OCI-LY3 (cell line): ENCODE data around the gene HTR1D.

Experiments used
- EZH2phosphoT487 ChIP-seq: fragments of 200-600 bp; shearing (Covaris generic); IDR thresholded peaks from 2 replicates; pipeline ENCODE4 v1.6.1; 2018; ENCODE audit warnings: antibody characterized with exemption, mixed run types, low read depth
- TF ChIP-seq, protein P1 (sequence below): fragments of 200-600, 300-600 bp; sonication (generic); IDR thresholded peaks from 2 replicates; pipeline ENCODE4 v1.5.1; 2014; ENCODE audit warnings: antibody characterized with exemption, low read length, low read depth

DNA sequence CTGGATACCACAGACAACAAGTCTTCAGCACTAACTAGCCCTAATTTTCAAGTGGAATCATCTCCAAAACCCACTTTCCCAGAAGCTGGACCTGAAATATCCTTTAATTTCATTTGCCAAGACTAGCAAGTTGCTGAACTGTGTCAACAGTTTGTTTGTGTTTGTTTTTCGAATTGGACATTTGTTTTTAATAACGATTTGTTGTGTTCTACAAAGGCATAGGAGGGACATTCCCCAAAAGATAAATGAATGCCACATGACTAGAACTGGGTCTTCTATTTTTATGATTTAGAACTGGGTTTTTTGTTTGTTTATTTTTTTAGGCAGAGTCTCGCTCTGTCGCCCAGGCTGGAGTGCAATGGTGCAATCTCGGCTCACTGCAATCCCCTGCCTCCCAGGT lies 66.6 kb downstream of the HTR1D start:
- TF ChIP-seq, protein P1, sequence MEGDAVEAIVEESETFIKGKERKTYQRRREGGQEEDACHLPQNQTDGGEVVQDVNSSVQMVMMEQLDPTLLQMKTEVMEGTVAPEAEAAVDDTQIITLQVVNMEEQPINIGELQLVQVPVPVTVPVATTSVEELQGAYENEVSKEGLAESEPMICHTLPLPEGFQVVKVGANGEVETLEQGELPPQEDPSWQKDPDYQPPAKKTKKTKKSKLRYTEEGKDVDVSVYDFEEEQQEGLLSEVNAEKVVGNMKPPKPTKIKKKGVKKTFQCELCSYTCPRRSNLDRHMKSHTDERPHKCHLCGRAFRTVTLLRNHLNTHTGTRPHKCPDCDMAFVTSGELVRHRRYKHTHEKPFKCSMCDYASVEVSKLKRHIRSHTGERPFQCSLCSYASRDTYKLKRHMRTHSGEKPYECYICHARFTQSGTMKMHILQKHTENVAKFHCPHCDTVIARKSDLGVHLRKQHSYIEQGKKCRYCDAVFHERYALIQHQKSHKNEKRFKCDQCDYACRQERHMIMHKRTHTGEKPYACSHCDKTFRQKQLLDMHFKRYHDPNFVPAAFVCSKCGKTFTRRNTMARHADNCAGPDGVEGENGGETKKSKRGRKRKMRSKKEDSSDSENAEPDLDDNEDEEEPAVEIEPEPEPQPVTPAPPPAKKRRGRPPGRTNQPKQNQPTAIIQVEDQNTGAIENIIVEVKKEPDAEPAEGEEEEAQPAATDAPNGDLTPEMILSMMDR, result no peak
- no peak for TF ChIP-seq EZH2phosphoT487
